Heart left ventricle (tissue), 16 donors: ENCODE data around the gene CYP4A22. TPM values are rescaled to one million over a fixed set of nuclear protein-coding genes. Genes with fewer than 3 reads are reported as not detected.
A peak's percentile ranks its signal among the peaks of the same experiment; 100 is the strongest.

Experiments
- ATAC-seq, 4 donors: fragments of 200-7000 bp; cut with Tn5 transposase; one replicate each; pipeline ENCODE4 v1.9.1; 2020 to 2022; ENCODE audit warnings: moderate library complexity in 4 of 4, mild to moderate bottlenecking in 3 of 4, moderate number of reproducible peaks in 1 of 4
- DNase-seq, 5 donors: peaks; one replicate each; pipeline ENCODE4 v3.0.0-alpha.2; 2020
- H3K27ac ChIP-seq, 12 donors: fragments of 200-600 bp; sonication (generic) in 4 of 12; one replicate each; pipeline versions ENCODE4 v1.5.0 to v1.8.0; 2016 to 2022; ENCODE audit warnings: mild to moderate bottlenecking in 2 of 12
- H3K27me3 ChIP-seq, 9 donors: fragments of 200-600 bp; sonication (generic) in 2 of 9; one replicate each; pipeline versions ENCODE4 v1.5.1 to v1.8.0; 2016 to 2022; ENCODE audit warnings: mild to moderate bottlenecking in 3 of 9
- H3K36me3 ChIP-seq, 9 donors: fragments of 200-600 bp; sonication (generic) in 2 of 9; one replicate each; pipeline versions ENCODE4 v1.5.0 to v1.8.0; 2018 to 2022; ENCODE audit warnings: mild to moderate bottlenecking in 2 of 9
- H3K4me1 ChIP-seq, 12 donors: fragments of 200-600 bp; sonication (generic) in 4 of 12; one replicate each; pipeline versions ENCODE4 v1.5.0 to v1.8.0; 2016 to 2022; ENCODE audit warnings: mild to moderate bottlenecking in 3 of 12
- H3K4me3 ChIP-seq, 12 donors: fragments of 200-600 bp; sonication (generic) in 4 of 12; one replicate each; pipeline versions ENCODE4 v1.5.0 to v1.8.0; 2017 to 2022; ENCODE audit warnings: mild to moderate bottlenecking in 9 of 12, moderate library complexity in 4 of 12
- H3K9me3 ChIP-seq, 12 donors: fragments of 200-600 bp; sonication (generic) in 4 of 12; one replicate each; pipeline versions ENCODE4 v1.5.0 to v1.8.0; 2016 to 2022; ENCODE audit warnings: mild to moderate bottlenecking in 1 of 12
- CTCF ChIP-seq, 12 donors: fragments of 200-600 bp; sonication (generic) in 4 of 12; IDR thresholded peaks; one replicate each; pipeline versions ENCODE4 v1.5.0 to v1.8.0; 2018 to 2022; ENCODE audit warnings: antibody characterized with exemption in 12 of 12, mild to moderate bottlenecking in 5 of 12
- POLR2A ChIP-seq, 2 donors: fragments of 450-650 bp; IDR thresholded peaks; one replicate each; pipeline ENCODE4 v1.6.1; 2017; ENCODE audit warnings: antibody characterized with exemption in 2 of 2, mild to moderate bottlenecking in 2 of 2, moderate library complexity in 2 of 2
- WGBS, 4 donors: extraction: QIAGEN DNeasy Blood & Tissue Kit in 2 of 4; methylation state at CpG; one replicate each; pipeline versions ENCODE4 v1.1.5 to v1.1.7; 2013 to 2018; 5-methylcytosine and 5-hydroxymethylcytosine counted together
- intact Hi-C, 10 donors: fragments of 100-400 bp; cut with DNase I; formaldehyde crosslinking; loops; one replicate each; pipeline versions ENCODE4 v1.11.1 to v1.14.2; 2022
- polyA plus RNA-seq, 2 donors: library from polyadenylated mRNA; stranded (reverse); fragments of 200-250 nt; gene quantifications; one replicate each; pipeline ENCODE4 v1.2.3, GENCODE V29; 2013
- total RNA-seq, 9 donors: library from RNA; depleted of rRNA in 2 of 9; stranded (reverse); fragments of >200 nt in 2 of 9; fragmentation: NEBNext Ultra II Directional in 3 of 9; extraction: Animal tissue kit (Norgen Biotek cat#: 25700) in 3 of 9; gene quantifications; one replicate each; pipeline versions ENCODE4 v1.1.0 to v1.2.4, GENCODE V29; 2016 to 2023
- donor health status: ischemic (EF 13 %, LVEDD 7.1; RV severe dilation, severe dysfunction).
- donor health status: healthy with polysubstance abuse.
- donor health status: DM: no; HTN: yes; CAD: no.
- donor health status: DM: no; HTN: no; CAD: no.
- donor health status: ischemic (EF 25% LVEDD 6.9; RV normal size, moderate dysfunction).
- donor health status: ischemic (EF 25% LVEDD 5.7; RV mildly dilated, moderate dysfunction).
- donor health status: healthy.
- donor health status: DM: yes; HTN: yes; CAD: no.
- donor health status: ischemic (EF 35%, LVEDD 5.7; RV mildly dilated, moderate dysfunction).
- donor health status: nonischemic (EF 11% LVEDD 7.7; RV severe dilation, severe dysfunction).
- donor health status: DM: yes; HTN: yes; CAD: no.
- donor health status: PGD.
- donor health status: ischemic (EF 29% LVEDD 5.4; RV normal size, mild dysfunction).
- donor health status: nonischemic (EF 23%, LVEDD 6.1; RV moderate dilation, normal function).

Gene CYP4A22
- total and polyA plus RNA-seq, 11 donors, result 0.08 to 0.75 TPM; not detected in 9

- 80 to 89% (median 85%) methylated on average over 5 to 7 of the region's 7 CpGs for WGBS, 4 donors
- ATAC-seq (no peak), DNase-seq (no peak)
- Histone ChIP-seq H3K4me1 (peaks cover 0 to 25% (median 14%) of the 10 kb centered on the region in 12 donors), H3K27ac (peak overlapping the region in 1 of 12 donors; percentile 17), H3K27me3 (peaks cover 0 to 3% (median 0%) of the 10 kb centered on the region in 9 donors), H3K36me3 (no peaks in the 10 kb centered on the region), H3K9me3 (no peaks in the 10 kb centered on the region), H3K4me3 (no peak overlapping the region)
- intact Hi-C loops, result loop anchor here in 5 of 10 donors (5.0 to 10.0 kb wide), 5 partner anchors 136 to 536 kb away; no protein-coding TSS in a partner anchor
- no peak for TF ChIP-seq POLR2A (IDR thresholded peaks at IDR 0.05)
- no peak for TF ChIP-seq CTCF (IDR thresholded peaks at IDR 0.05)
Observed at GRCh38 chr1:47188791-47189785, 51.8 kb downstream of the CYP4A22 start.

GRCh38 chr1:47189844-47190508 lies 52.7 kb downstream of the CYP4A22 start, which contains the start of gene PDZK1IP1:
Gene PDZK1IP1, minus strand, starts transcription at chr1:47190036. Its CDS starts 104 bp downstream, at chr1:47189932.
- no peak for TF ChIP-seq POLR2A (IDR thresholded peaks at IDR 0.05)
- no peak for TF ChIP-seq CTCF (IDR thresholded peaks at IDR 0.05)
- H3K4me3 ChIP-seq, result no peak within 1 kb of the TSS
- no peaks in the 10 kb centered on the region for H3K9me3 ChIP-seq
- peaks cover 0 to 25% (median 14%) of the 10 kb centered on the region in 12 donors for H3K4me1 ChIP-seq
- WGBS, 4 donors, result 43 to 61% (median 53%) methylated on average over 11 to 16 of the region's 16 CpGs
- intact Hi-C loops, result loop anchor here in 8 of 10 donors (5.0 to 10.0 kb wide), 9 partner anchors 42 to 537 kb away; partner anchors contain the start of gene TAL1 (in 1 of the 8)
- ATAC-seq (peak; percentile 22 to 80 (median 72)), DNase-seq (peak in 4 of 5 donors; percentile 42 to 80 (median 64))
- peak within 1 kb of the TSS in 2 of 12 donors; percentile 13 to 17 for H3K27ac ChIP-seq
- H3K27me3 ChIP-seq, result peaks cover 0 to 3% (median 0%) of the 10 kb centered on the region in 9 donors
- H3K36me3 ChIP-seq, result no peaks in the 10 kb centered on the region

- no peaks in the 10 kb centered on the region for H3K9me3 ChIP-seq
- DNase-seq (no peak), ATAC-seq (no peak)
- peak overlapping the region in 1 of 12 donors; percentile 13 for H3K27ac ChIP-seq
- intact Hi-C loops, result loop anchor here in 7 of 10 donors (5.0 kb wide), 5 partner anchors 42 to 537 kb away; partner anchors contain the start of gene TAL1 (in 1 of the 7)
- H3K36me3 ChIP-seq, result no peaks in the 10 kb centered on the region
- peaks cover 0 to 3% (median 0%) of the 10 kb centered on the region in 9 donors for H3K27me3 ChIP-seq
- H3K4me1 ChIP-seq, result peaks cover 0 to 25% (median 14%) of the 10 kb centered on the region in 12 donors
- H3K4me3 ChIP-seq, result no peak overlapping the region
- TF ChIP-seq CTCF (IDR thresholded peaks at IDR 0.05), result no peak
- TF ChIP-seq POLR2A (IDR thresholded peaks at IDR 0.05), result no peak
- WGBS, 4 donors, result 52 to 76% (median 61%) methylated on average over 5 of the region's 5 CpGs
Observed at GRCh38 chr1:47190509-47190855, 53.2 kb downstream of the CYP4A22 start.
